HG03460 (cell line): ENCODE results near the gene PRR5L.

Experiments
- ATAC-seq: cut with Tn5 transposase; IDR thresholded peaks from one replicate; pipeline ENCODE4 v1.9.1; 2021; ENCODE audit not compliant: unreplicated experiment

PRR5L gene

GRCh38 chr11:36295926-36296325 lies at the start of gene PRR5L:
Gene PRR5L, plus strand, starts transcription at chr11:36296288. Its CDS starts 104,834 bp downstream, at chr11:36401122.
- no peak for ATAC-seq

- no peak for ATAC-seq
Measured at GRCh38 chr11:36247493-36247892, 48.6 kb upstream of the PRR5L start.

- ATAC-seq, result no peak
Measured at GRCh38 chr11:36248436-36248835, 47.7 kb upstream of the PRR5L start.

DNA sequence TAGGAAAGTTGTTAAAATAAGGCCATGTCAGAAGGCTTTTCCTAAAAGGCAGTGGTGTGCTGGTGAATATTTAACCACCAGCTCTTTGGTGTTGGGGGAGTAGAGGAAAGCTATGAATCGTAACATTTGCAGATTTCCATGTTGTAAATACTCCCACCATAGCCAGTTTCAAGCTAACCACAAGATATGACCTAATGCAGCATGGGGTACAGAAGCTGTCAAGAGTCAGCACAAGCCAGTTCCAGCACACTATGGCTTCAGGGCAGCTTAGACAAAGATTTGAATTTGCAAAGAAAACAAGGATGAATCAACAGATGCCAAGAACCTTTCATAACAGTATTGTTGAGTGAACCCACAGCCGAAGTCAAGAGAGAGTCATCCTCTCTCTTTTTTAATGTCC lies 46.8 kb upstream of the PRR5L start:
- ATAC-seq, result no peak

GRCh38 chr11:36251823-36252222 lies 44.3 kb upstream of the PRR5L start:
- no peak for ATAC-seq

GRCh38 chr11:36253238-36253637 lies 42.9 kb upstream of the PRR5L start:
- ATAC-seq, result no peak

DNA sequence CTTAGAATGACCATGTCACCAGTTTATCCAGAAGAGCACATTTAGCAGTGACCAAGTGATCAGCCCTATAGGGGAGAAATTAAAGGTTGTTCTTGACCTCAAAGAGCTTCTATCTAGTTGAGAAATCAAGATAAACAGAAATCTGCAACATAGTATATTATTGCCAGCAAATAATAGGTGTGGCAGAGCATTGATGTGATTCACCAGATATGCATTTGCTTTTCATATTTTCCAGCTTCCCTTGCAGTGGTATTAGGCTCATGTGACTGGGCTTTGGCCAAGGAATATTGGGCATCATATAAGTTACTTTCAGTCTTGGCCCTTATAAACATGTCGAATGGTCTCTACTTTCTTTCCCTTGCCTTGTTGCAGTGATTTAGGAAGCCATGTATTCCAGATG lies 41.4 kb upstream of the PRR5L start:
- no peak for ATAC-seq

- no peak for ATAC-seq
Measured at GRCh38 chr11:36257351-36257750, 38.7 kb upstream of the PRR5L start.

DNA sequence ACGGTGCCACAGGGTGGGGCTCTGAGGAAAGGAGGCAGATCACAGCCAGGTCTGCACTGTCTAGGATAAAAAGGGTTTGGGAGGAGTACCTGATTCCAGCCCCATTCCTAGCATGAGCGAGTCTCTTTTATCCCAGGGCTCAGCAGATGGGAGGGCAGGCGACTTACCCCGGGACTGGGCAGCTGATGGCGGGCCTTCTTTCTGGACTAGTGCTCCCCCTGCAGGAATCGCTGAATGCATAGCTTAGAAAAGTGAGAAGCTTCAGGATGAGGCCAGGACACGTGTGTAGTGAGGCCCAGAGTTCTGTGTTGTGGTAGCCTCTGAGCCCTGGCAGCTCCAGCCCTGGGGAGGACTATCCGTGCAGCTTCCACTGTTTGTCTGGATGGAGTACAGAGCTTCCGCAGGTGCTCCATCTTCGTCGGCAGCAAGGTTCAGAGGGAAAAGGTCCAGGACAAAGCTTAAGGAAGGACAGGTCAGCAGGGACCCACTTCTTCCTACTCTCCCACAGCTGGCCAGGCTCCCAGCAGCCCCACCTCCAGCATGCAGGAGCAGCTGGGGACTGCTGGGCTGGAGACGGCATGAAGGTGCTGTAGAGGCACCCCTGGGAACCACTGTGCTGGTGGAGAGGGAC lies 37.2 kb upstream of the PRR5L start:
- ATAC-seq, result no peak

GRCh38 chr11:36261094-36261493 lies 35.0 kb upstream of the PRR5L start:
- ATAC-seq, result no peak

- ATAC-seq, result no peak
Measured at GRCh38 chr11:36264011-36264972, 31.8 kb upstream of the PRR5L start.

GRCh38 chr11:36264973-36265344 lies 31.1 kb upstream of the PRR5L start:
- no peak for ATAC-seq

- peak; percentile 55 for ATAC-seq
Measured at GRCh38 chr11:36265793-36266628, 30.1 kb upstream of the PRR5L start.

GRCh38 chr11:36266767-36267166 lies 29.3 kb upstream of the PRR5L start:
- ATAC-seq, result no peak

GRCh38 chr11:36268337-36268985 lies 27.6 kb upstream of the PRR5L start:
- no peak for ATAC-seq

DNA sequence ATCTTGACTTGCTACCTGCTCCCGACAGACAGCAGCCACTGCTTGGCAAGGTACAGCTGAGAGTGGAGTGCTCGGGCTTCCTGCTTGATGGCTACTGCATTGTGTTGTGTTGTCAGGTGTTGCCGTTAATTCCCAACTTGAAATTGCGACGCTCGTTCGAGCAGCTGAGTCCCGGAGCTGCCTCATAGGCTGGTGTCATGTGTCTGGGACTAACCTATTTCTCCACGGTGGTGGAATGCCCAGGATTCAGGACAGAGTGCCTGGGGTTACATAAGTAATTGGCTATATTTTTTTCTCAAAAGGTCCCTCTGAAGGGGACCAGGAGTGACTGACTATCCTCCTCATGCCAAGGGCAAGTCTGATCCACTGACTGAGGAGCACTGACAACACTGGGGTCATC lies 25.4 kb upstream of the PRR5L start:
- ATAC-seq, result no peak

- ATAC-seq, result no peak
Measured at GRCh38 chr11:36271794-36272407, 24.2 kb upstream of the PRR5L start.

DNA sequence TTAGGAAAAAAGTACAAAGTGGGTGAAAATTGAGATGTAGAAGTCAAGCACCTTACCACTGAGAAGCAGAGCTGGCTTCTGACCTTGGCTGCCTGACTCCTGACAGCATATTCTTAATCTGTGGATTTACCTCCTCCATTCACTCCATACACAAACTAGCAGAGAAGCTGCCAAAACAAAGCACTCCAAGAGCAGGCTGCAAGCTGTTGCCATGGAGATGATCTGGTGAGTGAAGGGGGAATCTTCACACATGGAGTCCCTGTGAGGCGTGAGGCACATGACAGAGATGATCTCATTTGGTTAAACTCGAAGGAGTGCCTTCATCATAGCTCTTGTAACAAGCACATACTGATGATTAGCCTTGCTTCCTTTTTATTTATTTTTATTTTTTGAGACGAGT lies 23.0 kb upstream of the PRR5L start:
- no peak for ATAC-seq

DNA sequence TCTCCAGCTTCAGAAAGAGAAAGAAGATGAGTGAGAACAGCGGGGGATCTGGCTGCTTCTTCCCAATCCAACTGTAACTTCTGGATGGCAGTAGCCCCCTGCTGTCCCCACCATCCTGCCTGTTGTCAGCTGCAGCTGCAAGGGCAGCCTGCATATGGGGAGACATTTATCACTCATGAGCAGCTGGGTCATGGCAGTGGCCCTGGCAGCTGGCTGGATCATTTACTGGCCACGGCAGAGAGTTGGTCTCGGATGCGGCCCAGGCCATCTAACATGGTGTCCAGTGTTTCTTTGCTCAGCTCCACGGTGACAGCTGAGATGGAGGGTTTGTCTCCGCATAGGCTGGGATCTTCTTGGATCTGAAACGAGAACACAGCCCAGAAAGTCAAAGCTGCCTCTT lies 21.7 kb upstream of the PRR5L start:
- no peak for ATAC-seq

DNA sequence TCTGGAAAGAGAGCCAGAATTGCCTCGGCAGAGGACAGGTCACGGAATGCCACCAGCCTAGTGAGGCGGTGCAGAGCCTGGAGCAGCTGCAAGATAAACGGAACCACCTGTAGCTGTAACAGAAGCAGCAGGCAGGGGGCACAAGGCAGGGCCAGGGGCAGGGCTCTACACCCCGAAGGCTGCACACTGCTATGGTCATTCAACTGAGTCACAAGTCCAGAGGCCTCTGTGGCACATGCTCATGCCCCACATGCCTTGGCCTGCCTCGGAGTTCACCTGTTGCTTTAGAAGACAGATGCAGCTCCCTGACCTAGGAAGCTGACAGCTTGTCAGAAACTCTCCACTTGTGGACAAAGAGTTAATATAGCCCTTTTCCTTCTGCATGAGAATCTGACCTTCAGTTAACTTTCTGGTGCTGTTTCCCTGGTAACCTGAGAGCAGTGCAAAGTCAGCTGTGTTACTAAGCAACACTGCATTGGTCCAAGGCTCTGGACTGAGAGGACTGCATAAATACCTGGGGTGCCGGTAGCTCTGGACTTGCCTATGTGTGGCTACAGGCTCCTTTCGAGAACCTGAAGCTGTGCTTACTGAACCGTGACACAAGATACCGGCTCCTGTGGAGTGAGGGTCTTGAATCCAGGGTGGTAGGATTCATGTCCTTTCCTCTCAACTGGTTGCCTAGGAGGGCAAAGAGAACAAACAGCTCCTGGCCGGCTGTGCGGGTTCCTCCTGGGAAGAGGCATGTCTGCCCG lies 17.4 kb upstream of the PRR5L start:
- no peak for ATAC-seq
